M059J (cell line): Measurements from ENCODE around the gene PDE11A. TPM values are rescaled to one million over a fixed set of nuclear protein-coding genes. Genes with fewer than 3 reads are reported as not detected.
"Not testable (repeated sequence)": the region's sequence is repeated elsewhere in the genome, so short reads cannot be mapped to it uniquely, and the experiment has no call there.

Experiments
- DNase-seq: peaks from one replicate; pipeline ENCODE4 v3.0.0-alpha.2; 2012; ENCODE audit warnings: low read depth
- total RNA-seq: library from RNA; depleted of rRNA; stranded (reverse); fragments of >200 nt; shearing (Covaris generic); gene quantifications from 2 replicates; pipeline ENCODE4 v1.2.3, GENCODE V29; 2014

Gene PDE11A
- total RNA-seq, 1 experiment from 2014 or later: 2.0 TPM

DNA sequence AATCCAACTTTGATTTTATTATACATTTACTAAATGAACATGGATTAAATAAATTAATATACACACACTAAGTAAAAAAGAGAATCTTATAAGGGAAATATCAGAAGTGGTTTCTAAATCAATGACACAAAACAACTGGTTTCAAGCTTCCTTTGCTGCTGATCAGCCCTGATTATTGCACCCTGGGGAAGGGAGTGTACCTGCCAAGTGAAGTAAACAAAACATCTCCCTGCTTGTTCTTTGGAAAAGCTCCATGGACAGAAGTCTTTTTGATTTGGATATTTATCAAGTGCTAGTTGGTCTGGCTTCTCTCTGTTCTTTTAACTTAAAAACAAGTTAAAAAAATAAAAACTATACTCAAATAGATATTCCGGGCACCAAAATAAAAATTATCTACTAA, 190.1 kb downstream of the PDE11A start:
- no peak for DNase-seq

DNA sequence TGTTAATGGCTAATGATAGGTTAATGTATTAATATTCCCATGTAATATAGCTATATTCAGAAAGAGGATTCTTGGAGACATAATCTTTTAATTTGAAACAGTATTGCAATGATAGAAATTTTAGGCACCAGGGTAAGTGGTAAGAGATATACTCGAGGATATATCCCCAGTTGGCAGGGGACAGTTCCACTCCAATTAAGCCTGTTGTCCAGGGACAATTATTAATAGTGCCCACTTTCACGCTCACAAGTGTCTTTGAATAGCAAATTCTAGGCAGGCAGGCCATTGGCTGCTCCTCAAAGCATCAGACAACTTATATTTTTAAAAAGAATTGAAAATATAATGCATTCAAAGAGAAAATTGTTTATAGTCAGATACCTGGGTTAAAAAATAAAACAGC, 190.7 kb downstream of the PDE11A start:
- no peak for DNase-seq

DNA sequence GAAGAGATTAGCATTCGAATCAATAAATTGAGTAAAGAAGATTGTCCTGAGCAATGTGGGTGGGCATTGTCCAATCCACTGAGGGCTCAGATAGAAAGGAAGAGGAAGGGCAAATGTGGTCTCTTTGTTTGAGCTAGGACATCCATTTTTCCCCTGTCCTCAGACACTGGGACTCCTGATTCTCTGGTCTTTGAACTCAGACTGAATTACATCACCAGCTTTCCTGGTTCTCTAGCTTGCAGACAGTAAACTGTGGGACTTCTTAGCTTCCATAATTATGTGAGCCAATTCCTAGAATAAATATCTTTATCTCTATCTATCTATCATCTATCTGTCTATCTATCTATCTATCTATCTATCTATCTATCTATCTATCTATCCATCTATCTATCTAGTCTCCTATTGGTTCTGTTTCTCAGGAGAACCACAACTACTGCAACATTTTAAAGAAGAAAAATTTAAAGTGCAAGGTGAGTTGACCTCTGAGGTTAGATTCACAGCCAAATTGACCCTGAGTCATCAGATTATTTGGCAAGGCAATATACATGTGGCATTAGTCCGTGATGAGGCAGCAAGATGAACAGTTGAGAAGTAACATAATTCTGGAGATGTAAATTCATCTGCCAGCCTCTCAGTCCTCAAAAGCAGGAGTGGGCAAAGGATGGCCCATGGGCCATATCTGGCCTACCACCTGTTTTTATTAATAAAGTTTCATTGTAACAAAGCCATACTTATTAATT, 191.4 kb downstream of the PDE11A start:
- peak; percentile 55 for DNase-seq

DNA sequence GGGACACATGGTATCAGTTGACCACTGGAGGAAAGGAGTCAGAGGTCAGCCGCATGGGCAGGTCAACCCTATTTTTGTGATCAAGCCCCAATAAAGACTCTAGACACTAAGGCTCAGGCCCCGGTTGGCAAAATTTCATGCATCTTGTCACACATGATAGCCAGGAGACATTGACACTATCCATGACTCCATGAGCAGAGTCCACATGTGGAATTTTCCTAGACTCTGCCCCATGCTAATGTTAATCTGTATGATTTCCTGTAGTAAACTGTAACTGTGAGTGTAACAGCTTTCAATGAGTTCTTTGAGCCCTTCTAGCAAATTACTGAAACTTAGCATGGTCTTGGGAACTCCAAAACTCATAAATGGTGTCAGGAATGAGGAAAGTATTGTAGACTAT, 192.3 kb downstream of the PDE11A start:
- no peak for DNase-seq

DNA sequence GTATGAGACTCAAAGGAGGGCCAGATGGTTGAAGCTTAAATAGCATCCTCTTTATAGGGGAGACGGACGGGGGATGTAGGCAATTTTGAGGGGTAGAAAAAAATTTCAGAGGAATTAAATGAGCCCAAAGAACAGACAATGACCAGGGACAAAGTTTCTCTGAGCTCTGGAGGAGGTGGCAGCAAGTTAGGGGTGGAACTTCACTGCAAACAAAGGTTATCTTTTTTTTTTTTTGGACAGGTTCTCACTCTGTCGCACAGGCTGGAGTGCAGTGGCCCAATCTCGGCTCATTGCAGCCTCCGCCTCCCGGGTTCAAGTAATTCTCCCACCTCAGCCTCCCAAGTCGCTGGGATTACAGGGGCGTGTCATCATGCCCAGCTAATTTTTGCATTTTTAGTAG, 195.6 kb downstream of the PDE11A start:
- DNase-seq: no peak

DNA sequence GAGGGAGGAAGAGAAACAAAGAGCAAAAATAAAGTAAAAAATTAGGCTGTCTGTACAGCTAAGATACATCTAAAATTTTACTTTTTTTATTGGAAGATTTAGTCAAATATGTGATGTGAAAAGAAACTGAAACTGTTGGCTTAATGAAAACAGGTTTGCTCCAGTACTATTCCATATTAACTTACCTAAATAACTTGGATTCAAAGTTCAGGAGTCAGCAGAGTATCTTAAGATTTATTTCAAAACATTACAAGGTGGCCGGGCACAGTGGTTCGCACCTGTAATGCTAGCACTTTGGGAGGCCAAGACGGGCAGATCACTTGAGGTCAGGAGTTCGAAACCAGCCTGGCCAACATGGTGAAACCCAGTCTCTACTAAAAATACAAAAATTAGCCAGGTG, 197.9 kb downstream of the PDE11A start:
- no peak for DNase-seq

DNA sequence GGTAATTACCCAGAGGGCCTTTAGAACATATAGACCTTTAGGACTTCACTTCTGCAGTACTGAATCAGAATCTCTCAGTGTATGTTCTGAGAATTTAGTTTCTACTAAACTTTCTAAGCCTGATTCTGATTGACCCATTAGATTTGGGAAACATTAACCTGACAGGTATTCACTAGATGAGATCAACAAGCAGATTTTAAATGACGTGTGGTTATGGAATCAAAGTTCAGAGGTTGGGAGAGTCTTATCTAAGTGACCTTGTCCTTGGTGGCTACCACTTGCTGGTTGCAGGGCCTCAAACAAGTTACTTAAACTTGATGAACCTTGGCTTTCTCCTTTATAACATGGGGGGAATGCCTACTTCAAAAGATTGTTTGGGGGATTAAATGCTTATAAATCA, 198.7 kb downstream of the PDE11A start:
- no peak for DNase-seq

DNA sequence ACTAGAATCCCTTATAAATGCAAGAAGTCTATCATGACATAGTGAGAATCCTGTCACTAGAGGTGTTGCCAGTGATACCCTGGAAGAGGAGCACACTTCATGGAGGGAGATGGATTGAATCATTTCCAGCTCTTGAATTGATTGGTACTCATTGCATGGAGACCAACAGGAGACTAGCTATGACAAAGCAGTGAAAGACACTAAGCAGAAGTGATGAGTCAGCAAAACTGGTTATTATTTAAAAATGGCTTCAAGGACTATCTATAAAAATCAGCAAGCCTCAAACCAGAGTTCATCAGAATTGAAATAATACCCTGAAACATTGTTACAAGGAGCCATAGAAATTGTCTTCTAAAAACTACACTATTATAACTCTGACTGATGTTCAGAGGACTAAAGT, 200.3 kb downstream of the PDE11A start:
- DNase-seq: no peak

DNA sequence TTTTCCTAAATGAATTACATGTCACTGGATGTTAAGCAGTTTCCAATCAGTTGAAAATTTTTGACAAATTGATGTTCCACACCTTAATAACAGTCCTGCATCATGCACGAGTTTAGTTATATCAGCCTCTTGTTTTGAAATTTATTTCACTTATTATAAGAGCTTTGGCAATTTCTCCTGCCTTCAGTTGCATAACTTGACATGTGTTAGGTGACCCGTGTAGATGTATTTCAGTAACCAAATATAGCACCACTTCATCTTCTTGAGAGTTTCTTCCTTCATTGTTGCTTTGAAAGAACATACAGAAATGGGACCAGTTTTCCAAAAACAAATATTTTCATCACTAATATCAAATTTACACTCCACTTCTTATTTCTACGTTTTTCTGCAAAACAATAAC, 202.7 kb downstream of the PDE11A start:
- no peak for DNase-seq

DNA sequence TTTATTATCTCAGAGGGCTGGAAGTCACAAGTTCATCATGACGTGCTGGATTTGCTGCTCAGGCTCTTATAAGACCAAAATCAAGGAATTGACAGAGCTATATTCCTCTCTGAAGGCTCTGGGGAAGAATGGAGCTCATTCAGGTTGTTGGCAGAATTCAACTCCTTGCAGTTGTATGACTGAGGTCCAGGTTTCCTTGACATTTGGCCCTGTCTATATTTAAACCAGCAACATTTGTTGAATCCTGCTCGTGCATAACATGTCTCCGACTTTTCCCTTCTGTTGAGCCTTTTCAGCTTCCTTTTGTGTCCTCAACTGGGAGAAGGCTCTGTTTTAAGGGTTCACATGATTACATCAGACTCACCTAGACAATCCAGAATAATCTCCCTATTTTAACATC, 203.4 kb downstream of the PDE11A start:
- no peak for DNase-seq

DNA sequence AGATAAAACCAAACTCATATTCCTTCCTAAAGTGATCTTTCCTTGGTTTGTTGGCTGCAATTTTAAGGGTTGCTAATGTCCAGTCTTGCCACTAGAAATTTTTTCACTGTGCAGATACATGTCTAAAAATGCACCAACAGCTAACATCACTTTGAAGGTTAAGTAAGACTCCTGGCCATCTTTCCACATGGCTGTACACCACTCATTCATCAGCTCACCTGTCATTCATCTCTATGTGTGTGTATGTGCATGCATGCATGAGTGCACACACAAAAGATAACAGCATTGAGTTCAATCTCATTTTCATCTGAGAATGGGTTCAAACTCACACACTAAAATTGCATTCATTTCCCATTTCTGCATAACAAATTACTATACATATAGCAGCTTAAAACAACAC, 203.8 kb downstream of the PDE11A start:
- no peak for DNase-seq

DNA sequence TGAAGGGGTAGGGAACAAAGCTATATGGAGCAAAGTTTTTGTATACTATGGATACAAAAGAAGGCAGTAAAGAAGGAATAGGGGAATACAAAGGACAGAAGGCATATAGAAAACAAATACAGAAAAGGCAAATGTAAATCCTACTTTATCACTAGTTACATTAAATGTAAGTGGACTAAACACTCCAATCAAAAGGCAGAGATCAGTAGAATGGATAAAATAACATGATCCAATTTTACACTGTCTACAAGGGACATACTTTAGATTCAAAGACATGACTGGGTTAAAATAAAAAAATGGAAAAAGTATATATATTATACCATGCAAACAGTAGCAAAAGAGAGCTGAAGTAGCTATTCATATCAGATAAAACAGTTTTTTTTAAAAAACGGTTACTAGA, 215.0 kb downstream of the PDE11A start:
- DNase-seq: no peak

DNA sequence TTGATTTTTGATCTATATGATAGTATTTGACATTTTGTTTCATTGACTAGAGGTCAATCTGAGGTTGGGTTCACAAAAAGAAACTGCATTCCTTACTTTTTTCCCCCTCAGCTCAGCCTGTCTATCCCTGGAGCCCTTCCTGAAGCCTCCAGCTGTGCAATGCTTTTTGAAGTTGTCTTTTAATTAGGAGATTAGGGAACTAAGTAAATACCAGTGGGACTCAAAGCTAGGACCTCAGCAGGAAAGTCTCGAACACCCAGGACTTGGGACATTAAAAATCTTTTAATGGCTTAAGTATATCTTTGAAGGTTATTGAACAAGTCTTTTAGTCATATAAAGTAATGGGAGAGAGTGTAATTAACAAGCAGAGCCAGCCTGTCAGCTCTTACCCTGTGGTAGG, 220.2 kb downstream of the PDE11A start:
- no peak for DNase-seq

DNA sequence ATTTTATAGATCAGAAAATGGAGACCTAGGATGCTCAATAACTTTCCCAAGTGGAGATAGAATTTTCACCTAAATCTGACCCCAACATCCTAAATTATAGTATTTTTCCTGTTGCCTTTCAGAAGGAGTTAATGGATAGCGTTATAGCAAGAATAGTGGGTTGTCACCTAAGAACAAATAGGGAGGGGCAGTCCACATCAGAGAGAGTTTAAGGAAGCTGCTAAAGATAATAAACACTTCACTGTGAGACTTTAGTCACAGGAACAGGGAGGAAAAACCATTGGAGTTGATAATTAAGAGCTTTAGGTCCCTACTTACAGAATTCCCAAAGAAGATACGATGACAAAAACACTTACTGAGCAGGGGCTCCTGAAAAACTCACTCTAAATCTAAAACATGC, 229.4 kb downstream of the PDE11A start:
- no peak for DNase-seq

DNA sequence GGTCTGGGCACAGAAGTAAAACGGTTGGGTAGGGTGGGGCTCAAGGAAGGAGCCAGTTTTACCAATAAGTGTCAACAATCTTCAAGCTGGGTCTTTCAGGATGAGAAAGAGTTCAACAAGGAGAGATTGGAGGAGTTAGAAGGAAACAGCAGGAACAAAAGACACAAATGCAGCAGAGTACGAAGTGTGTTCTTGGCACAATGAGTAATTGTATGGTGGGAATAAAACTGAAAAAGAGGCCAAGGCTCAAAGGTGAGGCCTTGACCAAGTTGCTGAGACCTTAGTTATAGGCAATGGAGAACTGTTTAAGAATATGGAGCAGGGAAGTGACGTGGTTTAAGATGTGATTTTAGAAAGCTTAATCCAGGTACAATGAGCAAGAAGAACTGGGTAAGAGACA, 230.3 kb downstream of the PDE11A start:
- no peak for DNase-seq

DNA sequence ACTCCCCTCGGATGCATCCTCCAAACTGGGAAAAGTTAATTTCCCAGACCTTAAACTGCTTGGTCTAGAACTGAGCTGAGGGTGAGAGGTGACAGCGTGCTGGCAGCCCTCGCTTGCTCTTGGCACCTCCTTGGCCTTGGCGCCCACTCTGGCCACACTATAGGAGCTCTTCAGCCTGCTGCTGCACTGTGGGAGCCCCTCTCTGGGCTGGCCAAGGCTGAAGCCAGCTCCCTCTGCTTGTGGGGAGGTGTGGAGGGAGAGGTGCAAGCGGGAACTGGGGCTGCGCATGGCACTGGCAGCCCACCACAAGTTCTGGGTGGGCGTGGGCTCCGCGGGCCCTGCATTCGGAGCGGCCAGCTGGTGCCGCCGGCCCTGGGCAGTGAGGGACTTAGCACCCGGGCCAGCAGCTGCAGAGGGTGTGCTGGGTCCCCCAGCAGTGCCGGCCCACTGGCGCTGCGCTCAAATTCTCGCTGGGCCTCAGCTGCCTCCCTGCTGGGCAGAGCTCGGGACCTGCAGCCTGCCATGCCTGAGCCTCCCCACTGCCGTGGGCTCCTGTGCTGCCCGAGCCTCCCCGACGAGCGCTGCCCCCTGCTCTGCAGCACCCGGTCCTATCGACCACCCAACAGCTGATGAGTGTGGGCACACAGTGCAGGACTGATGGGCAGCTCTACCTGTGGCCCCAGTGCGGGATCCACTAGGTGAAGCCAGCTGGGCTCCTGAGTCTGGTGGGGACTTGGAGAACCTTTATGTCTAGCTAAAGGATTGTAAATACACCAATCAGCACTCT, 237.0 kb downstream of the PDE11A start:
- DNase-seq: not testable (repeated sequence)

DNA sequence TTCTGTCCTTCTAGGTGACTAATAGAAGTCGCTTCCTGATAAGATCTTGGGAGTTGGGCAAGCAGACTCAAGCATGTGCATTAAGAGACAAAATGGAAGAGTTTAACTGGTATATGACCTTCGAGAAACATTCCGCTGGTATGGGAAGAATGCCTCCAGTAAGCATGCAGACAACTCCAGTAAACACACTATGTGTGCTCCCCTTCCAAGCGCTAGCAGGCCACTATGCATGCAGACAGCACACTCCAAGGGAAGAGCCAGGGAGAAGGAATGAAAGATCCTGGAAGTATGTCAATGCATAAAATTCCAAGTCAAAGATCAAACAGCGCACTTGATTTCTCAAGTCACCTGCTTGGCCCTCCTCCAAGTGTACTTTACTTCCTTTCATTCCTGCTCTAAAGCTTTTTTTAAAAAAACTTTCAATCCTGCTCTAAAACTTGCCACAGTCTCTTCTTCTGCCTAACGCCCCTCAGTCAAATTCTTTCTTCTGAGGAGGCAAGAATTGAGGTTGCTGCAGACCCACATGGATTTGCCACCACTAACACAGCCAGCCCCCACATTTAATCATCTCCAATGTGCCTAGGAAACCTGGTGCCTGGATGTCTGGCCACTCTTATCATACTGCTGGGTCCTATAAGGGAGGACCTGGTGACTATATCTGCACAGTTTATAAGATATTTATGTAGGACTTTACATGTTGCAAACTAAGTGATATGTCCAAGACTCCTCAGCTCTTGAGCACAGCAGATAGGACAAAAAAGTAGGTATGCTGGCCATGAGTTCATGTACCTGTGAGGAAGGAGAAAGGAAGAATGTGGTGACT, 239.8 kb downstream of the PDE11A start:
- DNase-seq: no peak

DNA sequence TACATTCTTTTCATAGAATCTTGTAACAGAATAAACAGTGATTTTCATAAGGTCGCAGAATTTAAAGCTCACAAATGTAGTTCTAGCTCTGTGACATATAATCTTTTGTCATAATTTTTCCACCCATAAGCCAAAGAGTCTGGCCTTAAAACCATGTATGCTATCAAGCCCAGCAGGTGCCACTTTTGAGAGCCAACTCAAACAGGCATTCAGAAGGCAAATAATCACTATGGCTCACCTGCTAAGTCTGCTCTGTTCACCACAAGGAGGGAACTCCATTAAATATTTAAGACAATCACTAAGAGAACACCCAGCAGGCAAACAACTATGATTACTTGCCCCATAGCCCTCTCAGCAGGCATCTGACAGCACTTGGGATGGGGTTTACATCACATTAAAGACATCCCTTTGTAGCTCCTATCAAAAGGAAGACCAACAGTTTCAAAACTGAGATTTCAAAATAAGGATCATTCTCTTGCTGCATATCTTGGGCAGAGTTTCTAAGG, 241.6 kb downstream of the PDE11A start:
- no peak for DNase-seq

DNA sequence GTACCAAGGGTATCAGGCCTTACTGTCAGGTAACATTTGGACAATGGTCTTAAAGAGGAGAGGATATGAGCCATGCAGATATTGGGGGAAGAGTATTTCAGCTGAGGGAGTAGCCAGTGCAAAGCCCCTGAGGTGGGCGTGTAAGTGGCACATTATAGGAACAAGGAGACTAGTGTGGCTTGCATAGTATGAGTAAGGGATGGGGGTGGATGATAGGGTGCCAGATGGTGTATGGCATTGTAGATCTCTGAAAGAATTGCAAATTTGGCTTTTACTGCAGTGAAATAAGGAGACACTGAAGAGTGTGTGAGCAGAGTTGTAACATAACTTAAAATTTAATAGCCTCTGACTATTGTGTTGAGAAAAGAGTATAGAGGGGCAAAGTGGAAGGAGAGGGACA, 244.0 kb downstream of the PDE11A start:
- no peak for DNase-seq

DNA sequence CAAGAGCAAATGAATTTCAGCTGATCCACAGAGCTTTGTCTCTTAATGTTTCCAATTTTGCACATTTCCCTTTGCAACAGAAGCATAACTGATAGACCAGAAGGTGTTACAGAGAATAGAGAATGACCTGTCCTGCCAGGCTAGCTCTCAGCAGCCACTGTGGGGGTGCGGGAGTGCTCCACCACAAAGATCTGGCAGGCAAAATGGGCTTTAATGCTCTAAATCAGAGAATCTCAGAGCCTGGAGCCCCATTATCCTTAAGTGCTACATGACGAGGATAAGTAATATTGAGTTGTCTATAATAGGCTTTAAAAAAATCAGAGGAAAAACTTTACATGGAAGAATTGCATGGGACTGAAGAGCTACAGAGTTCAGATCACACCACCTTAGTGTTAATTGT, 245.7 kb downstream of the PDE11A start:
- DNase-seq: no peak

DNA sequence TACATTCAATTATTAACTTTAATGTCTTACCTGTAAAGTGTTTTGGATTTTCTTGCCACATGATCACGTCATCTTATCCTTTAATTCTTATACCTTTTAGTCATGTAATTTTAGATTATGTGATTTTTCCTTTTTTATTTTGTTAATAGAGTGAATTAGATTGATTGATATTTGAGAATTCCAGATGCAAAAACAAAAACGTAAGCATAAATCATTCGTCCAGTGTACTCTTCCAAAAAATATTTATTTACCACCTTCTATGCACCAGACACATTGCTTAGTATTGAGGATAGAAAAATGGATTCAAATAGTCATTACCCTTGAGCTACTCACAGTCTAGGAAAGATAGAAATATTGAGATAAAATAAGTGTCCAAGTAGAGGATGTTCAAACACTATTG, 249.6 kb downstream of the PDE11A start:
- DNase-seq: no peak

DNA sequence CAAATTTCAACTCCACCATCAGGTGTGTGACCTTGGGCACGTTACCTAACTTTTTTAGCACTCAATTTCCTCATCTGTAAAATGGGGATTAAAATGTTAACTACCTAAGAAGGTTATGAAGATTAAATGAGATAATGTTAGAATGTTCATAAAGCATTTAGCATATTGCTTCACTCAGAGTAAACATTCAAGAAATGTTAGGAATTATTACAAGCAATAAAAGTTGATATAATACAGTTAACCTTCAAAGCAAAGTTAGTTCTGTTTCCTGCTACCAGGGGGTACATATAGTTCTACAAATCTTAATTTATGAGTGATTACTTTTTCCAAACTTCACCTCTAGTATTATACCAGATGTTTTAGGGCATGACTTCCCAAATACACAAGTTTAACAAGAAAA, 254.2 kb downstream of the PDE11A start:
- DNase-seq: no peak
